HEK293T (cell line): Measurements from ENCODE around the gene SLC43A1.

Experiments
- CTCF ChIA-PET: fragments of 350-600 bp; formaldehyde crosslinking; extraction: SDS; loops from one replicate; lab custom pipeline; 2021; ENCODE audit warnings: antibody characterized with exemption, inconsistent platforms; lab: Yijun Ruan, JAX
- POLR2A ChIA-PET: fragments of 350-600 bp; formaldehyde crosslinking; extraction: SDS; loops from one replicate; lab custom pipeline; 2020; ENCODE audit warnings: antibody characterized with exemption, inconsistent platforms; lab: Yijun Ruan, JAX
- DNase-seq: peaks from one replicate; pipeline ENCODE4 v3.0.0; 2012; ENCODE audit warnings: mixed read lengths; ENCODE audit errors: extremely low spot score
- ARNT ChIP-seq: fragments of 450-650 bp; IDR thresholded peaks from 2 replicates; pipeline ENCODE4 v1.6.1; 2017; ENCODE audit warnings: mild to moderate bottlenecking
- BHLHE40 ChIP-seq: fragments of 450-650 bp; IDR thresholded peaks from 2 replicates; pipeline ENCODE4 v1.6.1; 2016; ENCODE audit warnings: mild to moderate bottlenecking, moderate library complexity, borderline replicate concordance
- CTBP1 ChIP-seq: fragments of 450-650 bp; IDR thresholded peaks from 2 replicates; pipeline ENCODE4 v1.6.1; 2016; ENCODE audit warnings: borderline replicate concordance
- ELF4 ChIP-seq: fragments of 450-650 bp; IDR thresholded peaks from 2 replicates; pipeline ENCODE4 v1.6.1; 2017; ENCODE audit warnings: antibody characterized with exemption
- FOXA1 ChIP-seq: fragments of 450-650 bp; IDR thresholded peaks from 2 replicates; pipeline ENCODE4 v1.6.1; 2016; ENCODE audit warnings: mild to moderate bottlenecking
- FOXK2 ChIP-seq: fragments of 450-650 bp; IDR thresholded peaks from 2 replicates; pipeline ENCODE4 v1.6.1; 2016; ENCODE audit warnings: mild to moderate bottlenecking
- FOXM1 ChIP-seq: fragments of 450-650 bp; IDR thresholded peaks from 2 replicates; pipeline ENCODE4 v1.6.1; 2017; ENCODE audit warnings: mild to moderate bottlenecking, borderline replicate concordance
- HDGF ChIP-seq: fragments of 450-650 bp; IDR thresholded peaks from 2 replicates; pipeline ENCODE4 v1.6.1; 2017; ENCODE audit warnings: antibody characterized with exemption, borderline replicate concordance
- L3MBTL2 ChIP-seq: fragments of 450-650 bp; conservative IDR thresholded peaks from 2 replicates; pipeline ENCODE4 v1.6.1; 2016; ENCODE audit warnings: mild to moderate bottlenecking
- LEF1 ChIP-seq: fragments of 450-650 bp; IDR thresholded peaks from 2 replicates; pipeline ENCODE4 v1.6.1; 2017; ENCODE audit warnings: mild to moderate bottlenecking, borderline replicate concordance
- NFRKB ChIP-seq: fragments of 450-650 bp; IDR thresholded peaks from 2 replicates; pipeline ENCODE4 v1.6.1; 2016; ENCODE audit warnings: mild to moderate bottlenecking, moderate library complexity
- SP1 ChIP-seq: fragments of 450-650 bp; IDR thresholded peaks from 2 replicates; pipeline ENCODE4 v1.6.1; 2017
- SUZ12 ChIP-seq: fragments of 450-650 bp; IDR thresholded peaks from 2 replicates; pipeline ENCODE4 v1.6.1; 2016; ENCODE audit warnings: mild to moderate bottlenecking
- TARDBP ChIP-seq: fragments of 450-650 bp; IDR thresholded peaks from 2 replicates; pipeline ENCODE4 v1.6.1; 2016
- ZNF384 ChIP-seq: fragments of 450-650 bp; IDR thresholded peaks from 2 replicates; pipeline ENCODE4 v1.6.1; 2016
- TF ChIP-seq, protein P1 (sequence below): fragments of 450-650 bp; IDR thresholded peaks from 2 replicates; pipeline ENCODE4 v1.6.1; 2016

SLC43A1 gene

DNA sequence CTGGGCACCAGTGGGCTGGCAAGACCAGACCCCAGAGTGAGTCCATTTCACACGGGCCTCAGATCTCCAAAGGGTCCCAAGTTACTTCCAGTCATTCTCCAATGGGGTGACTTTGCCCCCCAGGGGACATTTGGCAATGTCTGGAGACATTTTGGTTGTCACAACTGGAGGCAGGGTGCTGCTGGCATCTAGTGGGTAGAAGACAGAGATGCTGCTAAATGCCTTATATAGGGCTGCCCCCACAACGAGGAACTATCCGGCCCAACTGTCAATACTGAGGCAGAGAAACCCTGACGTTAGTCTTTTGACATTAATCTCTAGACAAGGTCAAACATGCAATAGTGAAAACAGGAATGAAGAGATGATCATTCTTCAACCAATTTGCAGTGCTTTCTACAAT is 48.8 kb downstream of the SLC43A1 start:
- TF ChIP-seq BHLHE40, result no peak
- no peak for TF ChIP-seq FOXK2
- ChIA-PET CTCF (interaction anchor here (1.7 kb wide), 1 partner anchor 17 kb away, joined by 5 read pairs; no protein-coding TSS in a partner anchor), POLR2A (no interaction called here)
- no peak for DNase-seq

DNA sequence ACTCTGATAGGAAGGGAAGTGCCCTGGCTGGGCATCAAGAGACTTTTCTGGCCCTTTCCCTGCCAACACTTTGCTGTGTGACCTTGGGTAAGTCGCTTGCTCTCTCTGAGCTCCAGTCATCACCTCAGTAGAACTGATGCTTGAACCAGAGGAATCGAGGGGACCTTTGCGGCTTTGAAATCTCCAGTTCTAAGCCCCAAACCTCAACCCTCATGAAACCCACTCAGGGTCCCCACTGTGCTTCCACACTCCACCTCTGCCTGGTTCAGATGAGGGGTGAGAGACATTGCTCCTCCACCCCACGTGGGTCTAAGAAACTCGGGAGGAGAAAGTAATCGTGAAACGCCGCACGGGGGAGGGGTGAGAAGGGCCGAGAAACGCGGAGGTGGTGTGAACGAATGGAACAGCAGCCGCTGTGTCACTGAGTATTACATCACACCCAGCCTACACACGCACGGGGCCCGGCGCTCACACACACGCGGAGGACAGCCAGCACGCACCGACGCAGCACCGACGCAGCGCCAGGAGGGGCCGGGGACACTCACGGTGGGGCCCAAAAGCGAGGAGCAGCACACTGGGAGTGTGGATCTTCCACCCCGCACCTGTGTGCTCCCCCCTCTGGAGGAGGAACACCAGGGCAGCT is 50.8 kb downstream of the SLC43A1 start:
- no peak for DNase-seq
- CTCF ChIA-PET, result interaction anchor here (1.7 kb wide), 1 partner anchor 19 kb away, joined by 5 read pairs; no protein-coding TSS in a partner anchor
- POLR2A ChIA-PET, result interaction anchor here (1.7 kb wide), 1 partner anchor 9 kb away, joined by 4 read pairs; no protein-coding TSS in a partner anchor
- TF ChIP-seq FOXK2 (no peak), CTBP1 (no peak), ZNF384 (no peak), NFRKB (no peak), ELF4 (no peak), HDGF (no peak), L3MBTL2 (no peak), FOXM1 (no peak)

DNA sequence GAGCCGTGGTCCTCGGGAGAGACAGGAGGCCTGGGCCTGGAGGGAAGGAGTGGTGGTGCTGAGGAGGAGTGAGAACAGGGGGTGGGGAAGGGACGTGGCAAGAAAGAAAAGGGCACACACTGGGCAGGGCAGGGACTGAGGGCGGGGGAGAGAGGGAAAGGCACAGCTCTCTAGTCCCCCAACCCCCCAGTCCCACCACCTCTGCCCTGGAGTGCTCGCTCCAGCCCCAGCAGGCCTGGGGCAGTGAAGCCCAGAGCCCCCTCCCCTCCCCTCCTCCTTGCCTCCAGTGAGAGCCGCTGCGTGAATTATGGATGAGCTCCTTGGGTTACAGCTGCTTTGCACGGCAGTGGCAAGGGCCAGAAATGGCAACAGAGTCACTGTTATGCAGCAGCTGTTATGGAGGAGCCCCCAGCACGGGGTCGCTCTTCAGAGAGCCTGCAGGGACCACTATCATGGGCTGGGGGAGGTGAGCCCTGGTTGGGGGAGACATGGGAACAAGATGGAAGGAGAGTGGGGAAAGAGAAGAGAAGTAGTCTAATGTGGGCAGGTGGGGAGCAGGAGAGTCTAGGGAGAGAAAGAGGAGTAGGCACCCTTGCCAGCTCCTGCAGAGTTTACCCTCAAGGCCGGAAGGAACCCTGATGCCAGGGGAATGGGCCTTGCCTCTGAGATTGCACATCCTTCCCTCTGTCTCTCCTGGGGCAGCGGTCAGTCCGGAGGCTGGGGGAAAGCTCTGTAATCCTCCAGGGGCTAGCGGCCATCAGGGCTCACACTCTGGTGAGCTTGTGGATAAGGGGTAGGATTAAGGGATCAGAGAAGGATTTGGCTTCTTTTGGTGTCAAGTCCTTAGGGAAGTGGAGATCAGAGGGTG is 51.6 kb downstream of the SLC43A1 start:
- ChIA-PET POLR2A (interaction anchor here (1.7 kb wide), 1 partner anchor 9 kb away, joined by 4 read pairs; no protein-coding TSS in a partner anchor), CTCF (interaction anchor here (0.7 kb wide), 1 partner anchor 63 kb away, joined by 3 read pairs; no protein-coding TSS in a partner anchor)
- TF ChIP-seq TARDBP, result no peak
- TF ChIP-seq ELF4, result no peak
- TF ChIP-seq CTBP1, result no peak
- TF ChIP-seq FOXK2, result no peak
- no peak for TF ChIP-seq FOXA1
- TF ChIP-seq NFRKB, result no peak
- no peak for TF ChIP-seq ARNT
- TF ChIP-seq, protein P1, sequence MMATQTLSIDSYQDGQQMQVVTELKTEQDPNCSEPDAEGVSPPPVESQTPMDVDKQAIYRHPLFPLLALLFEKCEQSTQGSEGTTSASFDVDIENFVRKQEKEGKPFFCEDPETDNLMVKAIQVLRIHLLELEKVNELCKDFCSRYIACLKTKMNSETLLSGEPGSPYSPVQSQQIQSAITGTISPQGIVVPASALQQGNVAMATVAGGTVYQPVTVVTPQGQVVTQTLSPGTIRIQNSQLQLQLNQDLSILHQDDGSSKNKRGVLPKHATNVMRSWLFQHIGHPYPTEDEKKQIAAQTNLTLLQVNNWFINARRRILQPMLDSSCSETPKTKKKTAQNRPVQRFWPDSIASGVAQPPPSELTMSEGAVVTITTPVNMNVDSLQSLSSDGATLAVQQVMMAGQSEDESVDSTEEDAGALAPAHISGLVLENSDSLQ, result no peak
- TF ChIP-seq SP1, result no peak
- no peak for TF ChIP-seq SUZ12
- TF ChIP-seq LEF1, result no peak
- no peak for TF ChIP-seq FOXM1
- no peak for TF ChIP-seq BHLHE40
- no peak for TF ChIP-seq ZNF384
- no peak for TF ChIP-seq HDGF
- TF ChIP-seq L3MBTL2, result no peak
- DNase-seq, result no peak

DNA sequence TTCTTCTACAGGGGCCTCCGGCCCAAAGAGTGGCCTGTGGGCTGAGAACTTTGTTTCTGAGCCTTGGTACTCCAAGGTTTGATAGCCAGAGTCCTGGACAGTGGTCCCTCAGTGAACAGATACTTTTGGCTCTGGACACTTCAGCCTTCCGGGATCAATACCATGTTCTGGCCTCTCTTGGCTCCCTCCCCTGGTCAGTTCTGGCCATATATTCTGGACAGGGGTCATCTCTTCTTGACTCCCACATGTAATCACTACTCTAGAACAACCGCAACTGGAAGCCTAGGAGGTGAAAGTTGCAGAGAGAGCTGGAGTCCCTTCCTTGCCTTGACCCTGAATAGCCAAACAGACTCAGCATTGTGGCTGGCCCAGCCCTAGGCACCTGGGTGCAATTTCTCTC is 52.9 kb downstream of the SLC43A1 start:
- POLR2A ChIA-PET, result no interaction called here
- CTCF ChIA-PET, result interaction anchor here (0.6 to 0.9 kb wide), 2 partner anchors 10 to 106 kb away, joined by 3 read pairs; no protein-coding TSS in a partner anchor
- TF ChIP-seq NFRKB, result no peak
- no peak for TF ChIP-seq SP1
- no peak for TF ChIP-seq FOXA1
- TF ChIP-seq, protein P1, result no peak
- TF ChIP-seq L3MBTL2, result no peak
- TF ChIP-seq CTBP1, result no peak
- no peak for TF ChIP-seq SUZ12
- TF ChIP-seq FOXK2, result no peak
- TF ChIP-seq FOXM1, result no peak
- TF ChIP-seq LEF1, result no peak
- TF ChIP-seq ELF4, result no peak
- TF ChIP-seq ARNT, result no peak
- no peak for TF ChIP-seq TARDBP
- TF ChIP-seq BHLHE40, result no peak
- no peak for TF ChIP-seq ZNF384
- no peak for TF ChIP-seq HDGF
- DNase-seq, result no peak

DNA sequence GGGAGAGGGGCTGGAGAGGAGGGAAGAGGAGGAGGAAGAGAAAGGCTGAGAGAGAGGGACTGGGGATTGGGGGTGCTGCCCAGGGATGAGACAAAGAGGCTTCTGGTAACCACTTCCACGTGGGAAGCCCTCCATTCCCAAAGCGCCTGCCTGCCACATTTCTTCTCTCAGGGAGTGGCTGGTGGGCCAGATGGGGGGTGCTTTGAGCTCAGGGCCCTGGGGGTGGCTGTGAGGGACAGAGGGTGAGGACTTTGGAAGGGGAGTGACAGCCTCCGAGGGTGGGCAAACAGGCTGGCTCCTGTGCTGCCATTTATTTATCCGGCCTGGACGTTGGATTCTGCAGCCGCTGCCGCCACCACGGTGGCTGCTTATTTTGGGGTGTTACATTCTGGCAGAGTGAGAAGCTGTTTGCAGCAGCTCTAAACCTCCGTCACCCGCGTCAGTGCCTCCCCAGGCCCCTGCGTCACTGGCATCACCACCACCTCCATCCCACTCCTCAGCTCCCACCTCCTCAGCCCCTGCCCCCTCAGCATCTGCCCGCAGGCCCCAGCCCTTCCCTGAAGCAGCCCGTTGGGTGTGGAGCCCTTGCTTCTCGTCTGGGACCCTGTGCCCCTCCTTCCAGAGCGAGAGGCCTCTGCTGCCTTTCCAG is 53.5 kb downstream of the SLC43A1 start:
- no peak for TF ChIP-seq ZNF384
- no peak for TF ChIP-seq NFRKB
- no peak for TF ChIP-seq TARDBP
- no peak for TF ChIP-seq FOXA1
- TF ChIP-seq SUZ12, result no peak
- TF ChIP-seq L3MBTL2, result no peak
- CTCF ChIA-PET, result no interaction called here
- no peak for DNase-seq
- POLR2A ChIA-PET, result no interaction called here
